ENCODE measurements around the gene AP1S1.
"Not testable (repeated sequence)": the region's sequence is repeated elsewhere in the genome, so short reads cannot be mapped to it uniquely, and the experiment has no call there.

AP1S1 gene

GRCh38 chr7:101125989-101126650, 28.2 kb upstream of the AP1S1 start:
- DNase-seq (ENCODE audit: low spot score): no peak

- peak; percentile 29 for DNase-seq (ENCODE audit: low spot score)
These were observed 27.4 kb upstream of the AP1S1 start, which contains the start of gene SERPINE1 for GRCh38 chr7:101126651-101127459. Gene SERPINE1, plus strand, starts transcription at chr7:101127104. Its CDS starts 1,290 bp downstream, at chr7:101128394.

- DNase-seq (ENCODE audit: low spot score): no peak
These were observed 26.7 kb upstream of the AP1S1 start for GRCh38 chr7:101127460-101128039.

- DNase-seq (ENCODE audit: low spot score): no peak
These were observed 26.0 kb upstream of the AP1S1 start for GRCh38 chr7:101128040-101128834.

GRCh38 chr7:101129603-101130117, 24.6 kb upstream of the AP1S1 start:
- DNase-seq (ENCODE audit: low spot score): no peak

- not testable (repeated sequence) for DNase-seq (ENCODE audit: low spot score)
These were observed 21.4 kb upstream of the AP1S1 start for GRCh38 chr7:101132626-101133600.

GRCh38 chr7:101133621-101134398, 20.5 kb upstream of the AP1S1 start:
- DNase-seq (ENCODE audit: low spot score): no peak

GRCh38 chr7:101134399-101134980, 19.8 kb upstream of the AP1S1 start:
- no peak for DNase-seq (ENCODE audit: low spot score)

GRCh38 chr7:101137651-101138212, 16.5 kb upstream of the AP1S1 start:
- DNase-seq (ENCODE audit: low spot score): no peak

GRCh38 chr7:101138213-101138870, 15.9 kb upstream of the AP1S1 start:
- peak; percentile 63 for DNase-seq (ENCODE audit: low spot score)

- no peak for DNase-seq (ENCODE audit: low spot score)
These were observed 14.0 kb upstream of the AP1S1 start for GRCh38 chr7:101140339-101140699.

GRCh38 chr7:101140746-101141382, 13.4 kb upstream of the AP1S1 start:
- DNase-seq (ENCODE audit: low spot score): no peak

GRCh38 chr7:101151908-101152651, 2.2 kb upstream of the AP1S1 start:
- DNase-seq (ENCODE audit: low spot score): no peak

- no peak for DNase-seq (ENCODE audit: low spot score)
These were observed 422 bp downstream of the AP1S1 start for GRCh38 chr7:101154693-101155102.

GRCh38 chr7:101155303-101155702, 1.0 kb downstream of the AP1S1 start:
- no peak for DNase-seq (ENCODE audit: low spot score)

GRCh38 chr7:101156277-101156676, 2.0 kb downstream of the AP1S1 start:
- no peak for DNase-seq (ENCODE audit: low spot score)

- no peak for DNase-seq (ENCODE audit: low spot score)
These were observed 2.8 kb downstream of the AP1S1 start for GRCh38 chr7:101156866-101157589.

All from hematopoietic multipotent progenitor cell treated with erythropoietin and hydrocortisone succinate and interleukin-3 and kit ligand, for 15 days (in vitro differentiated cells).